ENCODE measurements around the gene LRRTM4. TPM values are rescaled to one million over a fixed set of nuclear protein-coding genes. Genes with fewer than 3 reads are reported as not detected.
A peak's percentile ranks its signal among the peaks of the same experiment; 100 is the strongest.

Gene LRRTM4
- total and polyA plus RNA-seq, 2 experiments from 2014 or later, result 4.5 to 15.4 TPM

DNA sequence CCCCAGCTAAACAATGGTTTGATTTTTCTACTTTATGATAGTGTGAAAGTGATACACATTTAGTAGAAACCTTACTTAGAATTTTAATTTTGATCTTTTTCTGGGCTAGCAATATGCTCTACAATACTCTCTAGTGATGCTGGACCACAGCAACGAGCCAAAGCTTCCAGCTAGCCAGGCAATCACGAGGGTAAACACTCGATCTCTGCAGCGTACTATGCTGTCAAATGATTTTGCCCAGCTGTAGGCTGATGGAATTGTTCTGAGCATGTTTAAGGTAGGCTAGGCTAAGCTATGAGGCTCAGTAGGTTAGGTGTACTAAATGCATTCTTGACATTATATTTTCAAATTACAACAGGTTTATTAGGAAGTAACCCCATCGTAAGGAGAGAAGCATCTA, 207.5 kb downstream of the LRRTM4 start:
- no peak for ATAC-seq
- no peaks in the 10 kb centered on the region for H3K9me2 ChIP-seq (ENCODE audit: insufficient read depth)
- TF ChIP-seq NANOG (IDR thresholded peaks at IDR 0.05; ENCODE audit: borderline replicate concordance), result no peak

DNA sequence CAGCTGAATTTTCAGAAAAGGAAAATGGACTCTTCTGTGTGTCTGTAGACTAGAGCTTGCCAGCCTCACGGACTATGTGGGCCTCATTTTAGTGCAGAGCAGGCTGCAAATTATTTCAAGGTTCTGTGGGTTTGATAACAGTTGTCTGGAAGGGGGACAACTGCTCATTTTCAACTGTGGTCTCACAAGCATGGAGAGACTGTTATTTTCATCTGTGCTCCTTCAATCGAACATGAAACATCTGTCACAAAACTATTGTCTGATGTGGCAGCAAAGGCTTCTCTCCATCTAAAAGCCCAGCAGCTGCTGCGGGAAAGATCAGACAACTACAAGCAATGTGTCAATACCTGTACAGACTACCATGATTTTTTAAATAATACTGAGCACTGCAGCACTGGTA, 211.8 kb downstream of the LRRTM4 start:
- no peaks in the 10 kb centered on the region for H3K36me3 ChIP-seq (ENCODE audit: insufficient read depth)
- Mint-ChIP-seq H3K27me3 (ENCODE audit: insufficient read depth, low read depth, poor library complexity) (no peaks in the 10 kb centered on the region), H3K4me1 (no peaks in the 10 kb centered on the region), H3K4me3 (no peak overlapping the region), H3K36me3 (ENCODE audit: low read depth) (no peaks in the 10 kb centered on the region), H3K27ac (no peak overlapping the region), H3K9me3 (no peaks in the 10 kb centered on the region)
- H3K4me1 ChIP-seq (ENCODE audit: insufficient read depth), result peaks cover 10% of the 10 kb centered on the region; the same call in 1 of the 2 replicates
- no peak overlapping the region for H2AFZ ChIP-seq
- no peak for TF ChIP-seq CREB1 (CRISPR knock-in tag; IDR thresholded peaks at IDR 0.05; ENCODE audit: low read depth)
- TF ChIP-seq POLR2AphosphoS5 (IDR thresholded peaks at IDR 0.05; ENCODE audit: low read depth), result no peak
- no peak for TF ChIP-seq NANOG (IDR thresholded peaks at IDR 0.05; ENCODE audit: borderline replicate concordance)
- TF ChIP-seq, protein P1, sequence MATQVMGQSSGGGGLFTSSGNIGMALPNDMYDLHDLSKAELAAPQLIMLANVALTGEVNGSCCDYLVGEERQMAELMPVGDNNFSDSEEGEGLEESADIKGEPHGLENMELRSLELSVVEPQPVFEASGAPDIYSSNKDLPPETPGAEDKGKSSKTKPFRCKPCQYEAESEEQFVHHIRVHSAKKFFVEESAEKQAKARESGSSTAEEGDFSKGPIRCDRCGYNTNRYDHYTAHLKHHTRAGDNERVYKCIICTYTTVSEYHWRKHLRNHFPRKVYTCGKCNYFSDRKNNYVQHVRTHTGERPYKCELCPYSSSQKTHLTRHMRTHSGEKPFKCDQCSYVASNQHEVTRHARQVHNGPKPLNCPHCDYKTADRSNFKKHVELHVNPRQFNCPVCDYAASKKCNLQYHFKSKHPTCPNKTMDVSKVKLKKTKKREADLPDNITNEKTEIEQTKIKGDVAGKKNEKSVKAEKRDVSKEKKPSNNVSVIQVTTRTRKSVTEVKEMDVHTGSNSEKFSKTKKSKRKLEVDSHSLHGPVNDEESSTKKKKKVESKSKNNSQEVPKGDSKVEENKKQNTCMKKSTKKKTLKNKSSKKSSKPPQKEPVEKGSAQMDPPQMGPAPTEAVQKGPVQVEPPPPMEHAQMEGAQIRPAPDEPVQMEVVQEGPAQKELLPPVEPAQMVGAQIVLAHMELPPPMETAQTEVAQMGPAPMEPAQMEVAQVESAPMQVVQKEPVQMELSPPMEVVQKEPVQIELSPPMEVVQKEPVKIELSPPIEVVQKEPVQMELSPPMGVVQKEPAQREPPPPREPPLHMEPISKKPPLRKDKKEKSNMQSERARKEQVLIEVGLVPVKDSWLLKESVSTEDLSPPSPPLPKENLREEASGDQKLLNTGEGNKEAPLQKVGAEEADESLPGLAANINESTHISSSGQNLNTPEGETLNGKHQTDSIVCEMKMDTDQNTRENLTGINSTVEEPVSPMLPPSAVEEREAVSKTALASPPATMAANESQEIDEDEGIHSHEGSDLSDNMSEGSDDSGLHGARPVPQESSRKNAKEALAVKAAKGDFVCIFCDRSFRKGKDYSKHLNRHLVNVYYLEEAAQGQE (IDR thresholded peaks at IDR 0.05; ENCODE audit: unreplicated experiment), result no peak
- H3F3A ChIP-seq (replicated peaks; ENCODE audit: low read depth), result no peaks in the 10 kb centered on the region
- no peak overlapping the region for H3K4me2 ChIP-seq
- no peak overlapping the region for H3K4me3 ChIP-seq
- H4K20me1 ChIP-seq (replicated peaks; ENCODE audit: insufficient read depth), result no peaks in the 10 kb centered on the region
- H3K79me2 ChIP-seq (replicated peaks; ENCODE audit: insufficient read depth), result no peaks in the 10 kb centered on the region
- H3K9me2 ChIP-seq (ENCODE audit: insufficient read depth), result no peaks in the 10 kb centered on the region
- DNase-seq (ENCODE audit: low spot score) (no peak), ATAC-seq (no peak)
- no peaks in the 10 kb centered on the region for H3K27me3 ChIP-seq (ENCODE audit: insufficient read depth)
- peak overlapping the region; percentile 34; the same call in 1 of the 2 replicates for H3K27ac ChIP-seq (ENCODE audit: low read depth)

More for the DNA sequence above, 207.5 kb downstream of the LRRTM4 start:
- Histone ChIP-seq H4K20me1 (replicated peaks; ENCODE audit: insufficient read depth) (no peaks in the 10 kb centered on the region), H2AFZ (no peak overlapping the region), H3K27me3 (ENCODE audit: insufficient read depth) (no peaks in the 10 kb centered on the region), H3K27ac (ENCODE audit: low read depth) (no peak overlapping the region), H3K4me3 (no peak overlapping the region), H3K4me1 (ENCODE audit: insufficient read depth) (no peaks in the 10 kb centered on the region), H3K4me2 (no peak overlapping the region), H3K79me2 (replicated peaks; ENCODE audit: insufficient read depth) (no peaks in the 10 kb centered on the region), H3F3A (replicated peaks; ENCODE audit: low read depth) (no peaks in the 10 kb centered on the region), H3K36me3 (ENCODE audit: insufficient read depth) (no peaks in the 10 kb centered on the region)
- Mint-ChIP-seq H3K27me3 (ENCODE audit: insufficient read depth, low read depth, poor library complexity) (no peaks in the 10 kb centered on the region), H3K4me3 (no peak overlapping the region), H3K36me3 (ENCODE audit: low read depth) (no peaks in the 10 kb centered on the region), H3K4me1 (no peaks in the 10 kb centered on the region), H3K27ac (no peak overlapping the region), H3K9me3 (no peaks in the 10 kb centered on the region)
- DNase-seq (ENCODE audit: low spot score), result no peak

DNA sequence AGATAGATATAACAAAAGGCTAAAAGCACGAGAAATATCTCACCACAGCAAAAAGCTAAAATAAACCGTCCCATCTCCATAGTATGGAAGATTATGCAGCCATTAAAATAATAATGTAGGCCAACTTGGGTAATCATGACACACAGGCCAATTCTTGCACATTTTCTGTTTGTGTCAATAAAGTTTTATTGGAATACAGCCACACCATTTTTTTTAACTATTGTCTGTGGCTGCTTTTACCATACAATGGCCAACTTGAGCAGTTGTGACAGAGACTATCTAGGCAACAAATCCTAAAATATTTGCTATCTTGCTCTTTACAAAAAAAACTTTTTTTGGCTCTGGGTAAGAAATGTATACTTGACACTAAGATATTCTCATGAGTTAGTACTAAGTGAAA, 212.5 kb downstream of the LRRTM4 start:
- Histone ChIP-seq H3K4me2 (no peak overlapping the region), H3K4me1 (ENCODE audit: insufficient read depth) (peaks cover 10% of the 10 kb centered on the region; the same call in 1 of the 2 replicates), H3K79me2 (replicated peaks; ENCODE audit: insufficient read depth) (no peaks in the 10 kb centered on the region), H3K9me2 (ENCODE audit: insufficient read depth) (no peaks in the 10 kb centered on the region), H4K20me1 (replicated peaks; ENCODE audit: insufficient read depth) (no peaks in the 10 kb centered on the region), H3K27me3 (ENCODE audit: insufficient read depth) (no peaks in the 10 kb centered on the region), H3K27ac (ENCODE audit: low read depth) (no peak overlapping the region), H3K36me3 (ENCODE audit: insufficient read depth) (no peaks in the 10 kb centered on the region), H3F3A (replicated peaks; ENCODE audit: low read depth) (no peaks in the 10 kb centered on the region), H2AFZ (no peak overlapping the region), H3K4me3 (no peak overlapping the region)
- DNase-seq (ENCODE audit: low spot score) (no peak), ATAC-seq (no peak)
- Mint-ChIP-seq H3K27me3 (ENCODE audit: insufficient read depth, low read depth, poor library complexity) (no peaks in the 10 kb centered on the region), H3K27ac (no peak overlapping the region; the same call in 1 of the 2 replicates), H3K4me3 (no peak overlapping the region), H3K9me3 (no peaks in the 10 kb centered on the region), H3K36me3 (ENCODE audit: low read depth) (no peaks in the 10 kb centered on the region), H3K4me1 (no peaks in the 10 kb centered on the region)
- TF ChIP-seq EZH2phosphoT487 (IDR thresholded peaks at IDR 0.05; ENCODE audit: unreplicated experiment), result no peak
- TF ChIP-seq EZH2 (IDR thresholded peaks at IDR 0.05; ENCODE audit: low read depth, unreplicated experiment), result no peak
- no peak for TF ChIP-seq NANOG (IDR thresholded peaks at IDR 0.05; ENCODE audit: borderline replicate concordance)
- no peak for TF ChIP-seq CREB1 (CRISPR knock-in tag; IDR thresholded peaks at IDR 0.05; ENCODE audit: low read depth)
- TF ChIP-seq, protein P2, sequence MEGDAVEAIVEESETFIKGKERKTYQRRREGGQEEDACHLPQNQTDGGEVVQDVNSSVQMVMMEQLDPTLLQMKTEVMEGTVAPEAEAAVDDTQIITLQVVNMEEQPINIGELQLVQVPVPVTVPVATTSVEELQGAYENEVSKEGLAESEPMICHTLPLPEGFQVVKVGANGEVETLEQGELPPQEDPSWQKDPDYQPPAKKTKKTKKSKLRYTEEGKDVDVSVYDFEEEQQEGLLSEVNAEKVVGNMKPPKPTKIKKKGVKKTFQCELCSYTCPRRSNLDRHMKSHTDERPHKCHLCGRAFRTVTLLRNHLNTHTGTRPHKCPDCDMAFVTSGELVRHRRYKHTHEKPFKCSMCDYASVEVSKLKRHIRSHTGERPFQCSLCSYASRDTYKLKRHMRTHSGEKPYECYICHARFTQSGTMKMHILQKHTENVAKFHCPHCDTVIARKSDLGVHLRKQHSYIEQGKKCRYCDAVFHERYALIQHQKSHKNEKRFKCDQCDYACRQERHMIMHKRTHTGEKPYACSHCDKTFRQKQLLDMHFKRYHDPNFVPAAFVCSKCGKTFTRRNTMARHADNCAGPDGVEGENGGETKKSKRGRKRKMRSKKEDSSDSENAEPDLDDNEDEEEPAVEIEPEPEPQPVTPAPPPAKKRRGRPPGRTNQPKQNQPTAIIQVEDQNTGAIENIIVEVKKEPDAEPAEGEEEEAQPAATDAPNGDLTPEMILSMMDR (conservative IDR thresholded peaks at IDR 0.05; ENCODE audit: low read depth in 2 of 2), result no peak
- TF ChIP-seq, protein P1 (IDR thresholded peaks at IDR 0.05; ENCODE audit: unreplicated experiment), result no peak
- no peak for TF ChIP-seq POLR2AphosphoS5 (IDR thresholded peaks at IDR 0.05; ENCODE audit: low read depth)
- TF ChIP-seq JUNB (IDR thresholded peaks at IDR 0.05; ENCODE audit: unreplicated experiment), result no peak
- no peak for TF ChIP-seq ZNF331 (CRISPR knock-in tag; IDR thresholded peaks at IDR 0.05; ENCODE audit: low read depth)
- no peak for TF ChIP-seq STAT1 (IDR thresholded peaks at IDR 0.05; ENCODE audit: unreplicated experiment)
